WTC11 (cell line): ENCODE measurements around the gene PDE8B. TPM values are rescaled to one million over a fixed set of nuclear protein-coding genes. Genes with fewer than 3 reads are reported as not detected.

Source experiments
- ATAC-seq: fragments of 200-7000 bp; cut with Tn5 transposase; 2 replicates; pipeline ENCODE4 v1.10.0; 2021; ENCODE audit warnings: mild to moderate bottlenecking, moderate library complexity
- CTCF ChIA-PET: fragments of 300-600 bp; sonication (Branson Sonifier 250); formaldehyde crosslinking; loops from one replicate; lab custom pipeline; 2021; ENCODE audit warnings: antibody characterized with exemption; lab: Charles Lee
- POLR2A ChIA-PET: fragments of 350-600 bp; sonication (Branson Sonifier 250); formaldehyde crosslinking; loops from one replicate; lab custom pipeline; 2021; ENCODE audit warnings: antibody characterized with exemption; lab: Charles Lee
- DNase-seq: peaks from one replicate; pipeline ENCODE4 v3.0.0; 2021; ENCODE audit warnings: low spot score
- H3K27ac Mint-ChIP-seq: 2 replicates; pipeline ENCODE4 v1.8.0; 2021; ENCODE audit warnings: mixed read lengths
- H3K27me3 Mint-ChIP-seq: 2 replicates; pipeline ENCODE4 v1.8.0; 2021; ENCODE audit warnings: low read depth, mild to moderate bottlenecking, moderate library complexity, mixed read lengths
- H3K36me3 Mint-ChIP-seq: 2 replicates; pipeline ENCODE4 v1.8.0; 2021; ENCODE audit warnings: mixed read lengths
- H3K4me1 Mint-ChIP-seq: 2 replicates; pipeline ENCODE4 v1.8.0; 2022; ENCODE audit warnings: mixed read lengths
- H3K4me3 Mint-ChIP-seq: 2 replicates; pipeline ENCODE4 v1.8.0; 2021; ENCODE audit warnings: mild to moderate bottlenecking, moderate library complexity, mixed read lengths
- H3K9me3 Mint-ChIP-seq: 2 replicates; pipeline ENCODE4 v1.8.0; 2021; ENCODE audit warnings: mixed read lengths
- FOXK1 ChIP-seq: sonication (generic); formaldehyde crosslinking; IDR thresholded peaks from 2 replicates; pipeline ENCODE4 v1.8.0; 2022; ENCODE audit warnings: mild to moderate bottlenecking, moderate library complexity, missing genetic modification reagents
- GRHL2 ChIP-seq: fragments of 250-450 bp; sonication (Bioruptor Pico); IDR thresholded peaks from 2 replicates; pipeline ENCODE4 v1.8.0; 2022; ENCODE audit warnings: mild to moderate bottlenecking, moderate library complexity; ENCODE audit not compliant: insufficient replicate concordance, severe bottlenecking
- MXD4 ChIP-seq: fragments of 250-450 bp; sonication (Bioruptor Pico); IDR thresholded peaks from 2 replicates; pipeline ENCODE4 v1.8.0; 2021; ENCODE audit warnings: mild to moderate bottlenecking, moderate library complexity, borderline replicate concordance
- MYBL2 ChIP-seq: sonication (generic); formaldehyde crosslinking; IDR thresholded peaks from 2 replicates; pipeline ENCODE4 v1.8.1; 2023; ENCODE audit warnings: mild to moderate bottlenecking, moderate library complexity, missing genetic modification reagents
- NFE2L1 ChIP-seq: sonication (generic); formaldehyde crosslinking; IDR thresholded peaks from 2 replicates; pipeline ENCODE4 v1.8.1; 2023; ENCODE audit warnings: missing genetic modification reagents
- SMAD4 ChIP-seq: sonication (generic); formaldehyde crosslinking; IDR thresholded peaks from 2 replicates; pipeline ENCODE4 v1.8.0; 2022; ENCODE audit warnings: mild to moderate bottlenecking, missing genetic modification reagents
- SP1 ChIP-seq: sonication (generic); formaldehyde crosslinking; conservative IDR thresholded peaks from 2 replicates; pipeline ENCODE4 v1.8.1; 2022; ENCODE audit warnings: missing genetic modification reagents
- TCF7 ChIP-seq: sonication (generic); formaldehyde crosslinking; IDR thresholded peaks from 2 replicates; pipeline ENCODE4 v1.8.0; 2022; ENCODE audit warnings: mild to moderate bottlenecking, low read depth, missing genetic modification reagents, moderate library complexity
- ZNF121 ChIP-seq: sonication (generic); formaldehyde crosslinking; IDR thresholded peaks from 2 replicates; pipeline ENCODE4 v1.8.0; 2023; ENCODE audit warnings: missing genetic modification reagents
- ZNF138 ChIP-seq: sonication (generic); formaldehyde crosslinking; conservative IDR thresholded peaks from 2 replicates; pipeline ENCODE4 v1.8.1; 2022; ENCODE audit warnings: mild to moderate bottlenecking, moderate library complexity, missing genetic modification reagents
- ZNF219 ChIP-seq: sonication (generic); formaldehyde crosslinking; IDR thresholded peaks from 2 replicates; pipeline ENCODE4 v1.8.0; 2023; ENCODE audit warnings: missing genetic modification reagents, mild to moderate bottlenecking, borderline replicate concordance
- ZNF396 ChIP-seq: fragments of 250-450 bp; sonication (Bioruptor Pico); IDR thresholded peaks from 2 replicates; pipeline ENCODE4 v1.8.0; 2021; ENCODE audit warnings: mild to moderate bottlenecking, moderate library complexity, borderline replicate concordance
- total RNA-seq: library from RNA; stranded (reverse); gene quantifications from 3 replicates; pipeline ENCODE4 v1.2.3, GENCODE V29; 2021
- TF ChIP-seq, protein P1 (sequence below): fragments of 250-450 bp; sonication (Bioruptor Pico); IDR thresholded peaks from 2 replicates; pipeline ENCODE4 v1.9.0; 2021; ENCODE audit warnings: mild to moderate bottlenecking
- TF ChIP-seq, protein P2 (sequence below): sonication (generic); formaldehyde crosslinking; IDR thresholded peaks from 2 replicates; pipeline ENCODE4 v1.8.1; 2022; ENCODE audit warnings: missing genetic modification reagents, borderline replicate concordance
- TF ChIP-seq, protein P3 (sequence below): sonication (generic); formaldehyde crosslinking; IDR thresholded peaks from 2 replicates; pipeline ENCODE4 v1.8.1; 2023; ENCODE audit warnings: mild to moderate bottlenecking, moderate library complexity, missing genetic modification reagents
- TF ChIP-seq, protein P4 (sequence below): fragments of 250-450 bp; sonication (Bioruptor Pico); IDR thresholded peaks from 2 replicates; pipeline ENCODE4 v1.8.0; 2021; ENCODE audit warnings: mild to moderate bottlenecking
- TF ChIP-seq, protein P5 (sequence below): fragments of 250-450 bp; sonication (Bioruptor Pico); conservative IDR thresholded peaks from 2 replicates; pipeline ENCODE4 v1.9.0; 2021; ENCODE audit warnings: mild to moderate bottlenecking
- TF ChIP-seq, protein P6 (sequence below): sonication (generic); formaldehyde crosslinking; IDR thresholded peaks from 2 replicates; pipeline ENCODE4 v1.8.0; 2022; ENCODE audit warnings: mild to moderate bottlenecking, missing genetic modification reagents
- TF ChIP-seq, protein P7 (sequence below): sonication (generic); formaldehyde crosslinking; IDR thresholded peaks from 2 replicates; pipeline ENCODE4 v1.8.1; 2023; ENCODE audit warnings: mild to moderate bottlenecking, missing genetic modification reagents
- TF ChIP-seq, protein P8 (sequence below): sonication (generic); formaldehyde crosslinking; conservative IDR thresholded peaks from 2 replicates; pipeline ENCODE4 v1.8.1; 2022; ENCODE audit warnings: mild to moderate bottlenecking, missing genetic modification reagents
- TF ChIP-seq, protein P9 (sequence below): sonication (generic); formaldehyde crosslinking; IDR thresholded peaks from 2 replicates; pipeline ENCODE4 v1.8.0; 2023; ENCODE audit warnings: missing genetic modification reagents

The PDE8B gene
- total RNA-seq, 1 experiment from 2014 or later: 0.31 TPM

DNA sequence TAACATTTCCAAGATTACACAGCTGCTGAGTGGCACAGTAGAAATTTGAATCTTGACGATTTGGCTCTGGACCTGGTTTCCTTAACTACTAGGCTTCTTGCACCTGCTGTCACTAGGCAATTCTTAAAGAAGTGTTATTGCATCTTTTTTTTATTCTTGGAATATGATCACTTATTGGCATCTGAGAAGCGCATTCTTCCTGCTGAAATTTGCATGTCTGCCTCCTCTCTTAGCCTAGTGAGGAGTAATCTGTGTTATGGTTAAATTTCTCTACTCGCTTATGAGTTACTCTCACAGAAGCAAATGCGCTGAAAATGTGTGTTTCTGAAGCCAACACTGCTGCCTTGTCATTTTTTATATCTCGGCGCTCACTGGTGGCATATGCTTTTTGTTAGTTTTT lies 192.3 kb downstream of the PDE8B start:
- Mint-ChIP-seq H3K9me3 (no peaks in the 10 kb centered on the region), H3K36me3 (no peaks in the 10 kb centered on the region), H3K4me1 (no peaks in the 10 kb centered on the region), H3K27me3 (no peaks in the 10 kb centered on the region)
- CTCF ChIA-PET: no interaction called here
- TF ChIP-seq MYBL2 (CRISPR knock-in tag): no peak
- TF ChIP-seq, protein P1, sequence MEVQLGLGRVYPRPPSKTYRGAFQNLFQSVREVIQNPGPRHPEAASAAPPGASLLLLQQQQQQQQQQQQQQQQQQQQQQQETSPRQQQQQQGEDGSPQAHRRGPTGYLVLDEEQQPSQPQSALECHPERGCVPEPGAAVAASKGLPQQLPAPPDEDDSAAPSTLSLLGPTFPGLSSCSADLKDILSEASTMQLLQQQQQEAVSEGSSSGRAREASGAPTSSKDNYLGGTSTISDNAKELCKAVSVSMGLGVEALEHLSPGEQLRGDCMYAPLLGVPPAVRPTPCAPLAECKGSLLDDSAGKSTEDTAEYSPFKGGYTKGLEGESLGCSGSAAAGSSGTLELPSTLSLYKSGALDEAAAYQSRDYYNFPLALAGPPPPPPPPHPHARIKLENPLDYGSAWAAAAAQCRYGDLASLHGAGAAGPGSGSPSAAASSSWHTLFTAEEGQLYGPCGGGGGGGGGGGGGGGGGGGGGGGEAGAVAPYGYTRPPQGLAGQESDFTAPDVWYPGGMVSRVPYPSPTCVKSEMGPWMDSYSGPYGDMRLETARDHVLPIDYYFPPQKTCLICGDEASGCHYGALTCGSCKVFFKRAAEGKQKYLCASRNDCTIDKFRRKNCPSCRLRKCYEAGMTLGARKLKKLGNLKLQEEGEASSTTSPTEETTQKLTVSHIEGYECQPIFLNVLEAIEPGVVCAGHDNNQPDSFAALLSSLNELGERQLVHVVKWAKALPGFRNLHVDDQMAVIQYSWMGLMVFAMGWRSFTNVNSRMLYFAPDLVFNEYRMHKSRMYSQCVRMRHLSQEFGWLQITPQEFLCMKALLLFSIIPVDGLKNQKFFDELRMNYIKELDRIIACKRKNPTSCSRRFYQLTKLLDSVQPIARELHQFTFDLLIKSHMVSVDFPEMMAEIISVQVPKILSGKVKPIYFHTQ (CRISPR knock-in tag): no peak
- TF ChIP-seq NFE2L1 (CRISPR knock-in tag): no peak
- TF ChIP-seq, protein P2, sequence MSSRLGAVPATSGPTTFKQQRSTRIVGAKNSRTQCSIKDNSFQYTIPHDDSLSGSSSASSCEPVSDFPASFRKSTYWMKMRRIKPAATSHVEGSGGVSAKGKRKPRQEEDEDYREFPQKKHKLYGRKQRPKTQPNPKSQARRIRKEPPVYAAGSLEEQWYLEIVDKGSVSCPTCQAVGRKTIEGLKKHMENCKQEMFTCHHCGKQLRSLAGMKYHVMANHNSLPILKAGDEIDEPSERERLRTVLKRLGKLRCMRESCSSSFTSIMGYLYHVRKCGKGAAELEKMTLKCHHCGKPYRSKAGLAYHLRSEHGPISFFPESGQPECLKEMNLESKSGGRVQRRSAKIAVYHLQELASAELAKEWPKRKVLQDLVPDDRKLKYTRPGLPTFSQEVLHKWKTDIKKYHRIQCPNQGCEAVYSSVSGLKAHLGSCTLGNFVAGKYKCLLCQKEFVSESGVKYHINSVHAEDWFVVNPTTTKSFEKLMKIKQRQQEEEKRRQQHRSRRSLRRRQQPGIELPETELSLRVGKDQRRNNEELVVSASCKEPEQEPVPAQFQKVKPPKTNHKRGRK (CRISPR knock-in tag): no peak
- TF ChIP-seq, protein P3, sequence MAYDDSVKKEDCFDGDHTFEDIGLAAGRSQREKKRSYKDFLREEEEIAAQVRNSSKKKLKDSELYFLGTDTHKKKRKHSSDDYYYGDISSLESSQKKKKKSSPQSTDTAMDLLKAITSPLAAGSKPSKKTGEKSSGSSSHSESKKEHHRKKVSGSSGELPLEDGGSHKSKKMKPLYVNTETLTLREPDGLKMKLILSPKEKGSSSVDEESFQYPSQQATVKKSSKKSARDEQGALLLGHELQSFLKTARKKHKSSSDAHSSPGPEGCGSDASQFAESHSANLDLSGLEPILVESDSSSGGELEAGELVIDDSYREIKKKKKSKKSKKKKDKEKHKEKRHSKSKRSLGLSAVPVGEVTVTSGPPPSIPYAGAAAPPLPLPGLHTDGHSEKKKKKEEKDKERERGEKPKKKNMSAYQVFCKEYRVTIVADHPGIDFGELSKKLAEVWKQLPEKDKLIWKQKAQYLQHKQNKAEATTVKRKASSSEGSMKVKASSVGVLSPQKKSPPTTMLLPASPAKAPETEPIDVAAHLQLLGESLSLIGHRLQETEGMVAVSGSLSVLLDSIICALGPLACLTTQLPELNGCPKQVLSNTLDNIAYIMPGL (CRISPR knock-in tag): no peak
- TF ChIP-seq, protein P4, sequence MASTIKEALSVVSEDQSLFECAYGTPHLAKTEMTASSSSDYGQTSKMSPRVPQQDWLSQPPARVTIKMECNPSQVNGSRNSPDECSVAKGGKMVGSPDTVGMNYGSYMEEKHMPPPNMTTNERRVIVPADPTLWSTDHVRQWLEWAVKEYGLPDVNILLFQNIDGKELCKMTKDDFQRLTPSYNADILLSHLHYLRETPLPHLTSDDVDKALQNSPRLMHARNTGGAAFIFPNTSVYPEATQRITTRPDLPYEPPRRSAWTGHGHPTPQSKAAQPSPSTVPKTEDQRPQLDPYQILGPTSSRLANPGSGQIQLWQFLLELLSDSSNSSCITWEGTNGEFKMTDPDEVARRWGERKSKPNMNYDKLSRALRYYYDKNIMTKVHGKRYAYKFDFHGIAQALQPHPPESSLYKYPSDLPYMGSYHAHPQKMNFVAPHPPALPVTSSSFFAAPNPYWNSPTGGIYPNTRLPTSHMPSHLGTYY (CRISPR knock-in tag): no peak
- no peak for TF ChIP-seq FOXK1 (CRISPR knock-in tag)
- no peak for TF ChIP-seq ZNF396
- TF ChIP-seq, all 79 proteins: peak for 0
- no peak for ATAC-seq
- Mint-ChIP-seq H3K27ac (no peak overlapping the region), H3K4me3 (no peak overlapping the region)
- DNase-seq: no peak
- POLR2A ChIA-PET: no interaction called here

DNA sequence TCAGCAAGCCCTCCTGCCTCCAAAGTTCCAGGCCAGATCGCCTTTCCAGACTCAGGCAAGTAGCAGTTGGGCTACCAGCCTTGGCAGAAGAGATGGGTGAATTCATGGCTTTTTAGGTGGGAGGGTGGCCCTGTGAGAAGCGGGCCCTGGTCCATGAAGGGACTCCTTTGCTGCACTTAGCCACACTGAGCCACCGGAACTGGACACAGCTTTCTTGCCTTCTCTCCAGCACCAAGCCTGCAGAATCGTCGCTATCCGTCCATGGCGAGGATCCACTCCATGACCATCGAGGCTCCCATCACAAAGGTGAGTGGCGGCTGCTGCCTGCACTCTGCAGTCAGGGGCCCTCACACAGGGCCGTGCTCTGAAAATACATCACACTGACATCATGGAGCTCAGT lies 196.7 kb downstream of the PDE8B start:
- POLR2A ChIA-PET: no interaction called here
- Mint-ChIP-seq H3K27ac (no peak overlapping the region), H3K4me1 (no peaks in the 10 kb centered on the region), H3K36me3 (no peaks in the 10 kb centered on the region), H3K9me3 (no peaks in the 10 kb centered on the region), H3K4me3 (no peak overlapping the region), H3K27me3 (no peaks in the 10 kb centered on the region)
- no peak for DNase-seq
- CTCF ChIA-PET: no interaction called here
- no peak for ATAC-seq
- TF ChIP-seq, protein P5, sequence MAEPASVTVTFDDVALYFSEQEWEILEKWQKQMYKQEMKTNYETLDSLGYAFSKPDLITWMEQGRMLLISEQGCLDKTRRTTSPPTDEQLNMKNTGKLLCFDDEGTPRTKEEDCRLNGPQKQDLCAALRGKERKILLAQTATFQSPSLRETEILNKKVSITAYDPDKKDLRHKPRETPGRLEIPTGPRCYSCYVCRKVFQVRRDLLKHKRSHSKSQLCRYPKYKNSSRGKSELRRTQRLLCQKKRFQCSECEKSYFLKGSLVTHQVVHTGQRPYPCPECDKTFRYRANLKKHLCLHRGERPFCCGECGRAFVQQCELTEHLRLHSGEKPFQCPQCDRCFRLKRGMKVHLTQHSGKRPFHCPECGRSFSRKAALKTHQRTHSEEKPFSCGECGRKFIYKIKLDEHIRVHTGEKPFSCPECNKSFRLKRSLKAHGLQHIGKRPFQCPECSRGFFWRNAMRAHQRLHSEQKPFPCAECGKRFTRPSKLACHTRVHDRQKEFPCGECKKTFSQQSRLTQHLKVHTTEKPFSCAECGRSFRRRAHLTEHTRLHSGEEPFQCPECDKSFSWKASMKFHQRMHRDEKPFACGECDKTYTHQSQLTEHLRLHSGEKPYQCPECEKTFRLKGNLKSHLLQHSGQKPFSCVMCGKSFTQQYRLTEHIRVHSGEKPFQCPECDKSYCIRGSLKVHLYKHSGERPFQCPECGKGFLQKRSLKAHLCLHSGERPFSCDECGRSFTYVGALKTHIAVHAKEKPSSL (CRISPR knock-in tag): no peak
- no peak for TF ChIP-seq GRHL2 (CRISPR knock-in tag)
- TF ChIP-seq, protein P6, sequence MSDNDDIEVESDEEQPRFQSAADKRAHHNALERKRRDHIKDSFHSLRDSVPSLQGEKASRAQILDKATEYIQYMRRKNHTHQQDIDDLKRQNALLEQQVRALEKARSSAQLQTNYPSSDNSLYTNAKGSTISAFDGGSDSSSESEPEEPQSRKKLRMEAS: no peak
- TF ChIP-seq, protein P7, sequence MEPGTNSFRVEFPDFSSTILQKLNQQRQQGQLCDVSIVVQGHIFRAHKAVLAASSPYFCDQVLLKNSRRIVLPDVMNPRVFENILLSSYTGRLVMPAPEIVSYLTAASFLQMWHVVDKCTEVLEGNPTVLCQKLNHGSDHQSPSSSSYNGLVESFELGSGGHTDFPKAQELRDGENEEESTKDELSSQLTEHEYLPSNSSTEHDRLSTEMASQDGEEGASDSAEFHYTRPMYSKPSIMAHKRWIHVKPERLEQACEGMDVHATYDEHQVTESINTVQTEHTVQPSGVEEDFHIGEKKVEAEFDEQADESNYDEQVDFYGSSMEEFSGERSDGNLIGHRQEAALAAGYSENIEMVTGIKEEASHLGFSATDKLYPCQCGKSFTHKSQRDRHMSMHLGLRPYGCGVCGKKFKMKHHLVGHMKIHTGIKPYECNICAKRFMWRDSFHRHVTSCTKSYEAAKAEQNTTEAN: no peak
- no peak for TF ChIP-seq ZNF219 (CRISPR knock-in tag)
- no peak for TF ChIP-seq SP1 (CRISPR knock-in tag)
- TF ChIP-seq MXD4 (CRISPR knock-in tag): no peak
- no peak for TF ChIP-seq TCF7
- no peak for TF ChIP-seq ZNF138 (CRISPR knock-in tag)
- TF ChIP-seq SMAD4 (CRISPR knock-in tag): no peak
- TF ChIP-seq, protein P8, sequence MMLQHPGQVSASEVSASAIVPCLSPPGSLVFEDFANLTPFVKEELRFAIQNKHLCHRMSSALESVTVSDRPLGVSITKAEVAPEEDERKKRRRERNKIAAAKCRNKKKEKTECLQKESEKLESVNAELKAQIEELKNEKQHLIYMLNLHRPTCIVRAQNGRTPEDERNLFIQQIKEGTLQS: no peak
- TF ChIP-seq, protein P9, sequence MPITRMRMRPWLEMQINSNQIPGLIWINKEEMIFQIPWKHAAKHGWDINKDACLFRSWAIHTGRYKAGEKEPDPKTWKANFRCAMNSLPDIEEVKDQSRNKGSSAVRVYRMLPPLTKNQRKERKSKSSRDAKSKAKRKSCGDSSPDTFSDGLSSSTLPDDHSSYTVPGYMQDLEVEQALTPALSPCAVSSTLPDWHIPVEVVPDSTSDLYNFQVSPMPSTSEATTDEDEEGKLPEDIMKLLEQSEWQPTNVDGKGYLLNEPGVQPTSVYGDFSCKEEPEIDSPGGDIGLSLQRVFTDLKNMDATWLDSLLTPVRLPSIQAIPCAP (CRISPR knock-in tag): no peak
- no peak for TF ChIP-seq ZNF121 (CRISPR knock-in tag)
